Breast epithelium (tissue), 4 donors: ENCODE results near the gene MCRIP2. TPM values are rescaled to one million over a fixed set of nuclear protein-coding genes. Genes with fewer than 3 reads are reported as not detected.

Source experiments
- DNase-seq, 2 donors: peaks; one replicate each; pipeline ENCODE4 v3.0.0-alpha.2; 2019; ENCODE audit warnings: low spot score in 2 of 2
- H3K27ac ChIP-seq, 2 donors: fragments of 200-600 bp; sonication (generic) in 1 of 2; one replicate each; pipeline ENCODE4 v1.5.1; 2016 to 2019; ENCODE audit warnings: mild to moderate bottlenecking in 1 of 2
- H3K27me3 ChIP-seq, 2 donors: fragments of 200-600 bp; sonication (generic) in 1 of 2; one replicate each; pipeline versions ENCODE4 v1.5.1 to v1.6.0; 2017 to 2019; ENCODE audit warnings: control low read depth in 1 of 2, mild to moderate bottlenecking in 1 of 2
- H3K36me3 ChIP-seq: fragments of 200-600 bp; one replicate; pipeline ENCODE4 v1.5.1; 2019
- H3K4me1 ChIP-seq, 2 donors: fragments of 200-600 bp; sonication (generic); one replicate each; pipeline ENCODE4 v1.5.1; 2016 to 2019; ENCODE audit warnings: control low read depth in 1 of 2
- H3K4me3 ChIP-seq, 3 donors: fragments of 200-600 bp; sonication (generic); 1 replicate in 2 of 3; 2 replicates in 1 of 3; pipeline ENCODE4 v1.5.1; 2016 to 2019; ENCODE audit warnings: mild to moderate bottlenecking in 3 of 3, moderate library complexity in 2 of 3
- H3K9me3 ChIP-seq, 2 donors: fragments of 200-600 bp; sonication (generic) in 1 of 2; one replicate each; pipeline ENCODE4 v1.5.1; 2016 to 2019; ENCODE audit warnings: control low read depth in 1 of 2
- CTCF ChIP-seq, 3 donors: fragments of 450-650 bp; IDR thresholded peaks; one replicate each; pipeline ENCODE4 v1.5.1; 2016 to 2017; ENCODE audit warnings: antibody characterized with exemption in 3 of 3, mild to moderate bottlenecking in 3 of 3, moderate library complexity in 3 of 3
- POLR2A ChIP-seq: fragments of 450-650 bp; IDR thresholded peaks from one replicate; pipeline ENCODE4 v1.6.1; 2016; ENCODE audit warnings: antibody characterized with exemption, mild to moderate bottlenecking, moderate library complexity
- POLR2AphosphoS5 ChIP-seq, 3 donors: sonication (generic); formaldehyde crosslinking; IDR thresholded peaks; one replicate each; pipeline ENCODE4 v1.6.1; 2017; ENCODE audit warnings: antibody characterized with exemption in 3 of 3
- intact Hi-C: fragments of 100-400 bp; cut with DNase I; formaldehyde crosslinking; loops from one replicate; pipeline ENCODE4 v1.15.1; 2023; ENCODE audit warnings: low total_unique reads
- total RNA-seq, 3 donors: library from RNA; depleted of rRNA; stranded (reverse); fragments of >200 nt; gene quantifications; one replicate each; pipeline ENCODE4 v1.1.0, GENCODE V29; 2016

The MCRIP2 gene
- total RNA-seq, 3 donors from 2014 or later: 26.8 to 39.7 (median 34.9) TPM

GRCh38 chr16:627454-628239 is 14.0 kb upstream of the MCRIP2 start:
- DNase-seq: no peak
- intact Hi-C loops: no loop called here
- no peaks in the 10 kb centered on the region for H3K27me3 ChIP-seq
- H3K4me1 ChIP-seq: peaks cover 8 to 16% of the 10 kb centered on the region in 2 donors
- H3K4me3 ChIP-seq: no peak overlapping the region
- H3K36me3 ChIP-seq: no peaks in the 10 kb centered on the region
- no peak overlapping the region for H3K27ac ChIP-seq
- H3K9me3 ChIP-seq: no peaks in the 10 kb centered on the region
- TF ChIP-seq CTCF (IDR thresholded peaks at IDR 0.05) (no peak), POLR2AphosphoS5 (IDR thresholded peaks at IDR 0.05) (no peak), POLR2A (no peak)

GRCh38 chr16:628321-629061 is 13.1 kb upstream of the MCRIP2 start:
- H3K27ac ChIP-seq: no peak overlapping the region
- H3K4me3 ChIP-seq: no peak overlapping the region
- H3K4me1 ChIP-seq: peaks cover 8 to 16% of the 10 kb centered on the region in 2 donors
- intact Hi-C loops: no loop called here
- DNase-seq: no peak
- H3K9me3 ChIP-seq: no peaks in the 10 kb centered on the region
- H3K36me3 ChIP-seq: no peaks in the 10 kb centered on the region
- TF ChIP-seq POLR2A: no peak
- no peaks in the 10 kb centered on the region for H3K27me3 ChIP-seq

- H3K4me1 ChIP-seq: peaks cover 8 to 16% of the 10 kb centered on the region in 2 donors
- no peak overlapping the region for H3K4me3 ChIP-seq
- intact Hi-C loops: no loop called here
- no peak for TF ChIP-seq CTCF (IDR thresholded peaks at IDR 0.05)
- TF ChIP-seq POLR2AphosphoS5 (IDR thresholded peaks at IDR 0.05): no peak
- TF ChIP-seq POLR2A: no peak
- no peaks in the 10 kb centered on the region for H3K27me3 ChIP-seq
- H3K36me3 ChIP-seq: no peaks in the 10 kb centered on the region
- no peak for DNase-seq
- peak overlapping the region in 1 of 2 donors; percentile 7 for H3K27ac ChIP-seq
- H3K9me3 ChIP-seq: no peaks in the 10 kb centered on the region
These were observed 12.3 kb upstream of the MCRIP2 start for GRCh38 chr16:629185-629832.

GRCh38 chr16:629833-630248 is 11.8 kb upstream of the MCRIP2 start:
- no peaks in the 10 kb centered on the region for H3K9me3 ChIP-seq
- H3K4me3 ChIP-seq: no peak overlapping the region
- TF ChIP-seq CTCF (IDR thresholded peaks at IDR 0.05): no peak
- no peak for TF ChIP-seq POLR2AphosphoS5 (IDR thresholded peaks at IDR 0.05)
- TF ChIP-seq POLR2A: no peak
- DNase-seq: no peak
- peaks cover 8 to 16% of the 10 kb centered on the region in 2 donors for H3K4me1 ChIP-seq
- H3K36me3 ChIP-seq: no peaks in the 10 kb centered on the region
- peak overlapping the region in 1 of 2 donors; percentile 7 for H3K27ac ChIP-seq
- H3K27me3 ChIP-seq: no peaks in the 10 kb centered on the region
- intact Hi-C loops: no loop called here

GRCh38 chr16:630249-630814 is 11.3 kb upstream of the MCRIP2 start:
- Histone ChIP-seq H3K9me3 (no peaks in the 10 kb centered on the region), H3K4me1 (peaks cover 8 to 19% of the 10 kb centered on the region in 2 donors), H3K4me3 (no peak overlapping the region), H3K27me3 (no peaks in the 10 kb centered on the region), H3K36me3 (no peaks in the 10 kb centered on the region), H3K27ac (no peak overlapping the region)
- TF ChIP-seq POLR2AphosphoS5 (IDR thresholded peaks at IDR 0.05) (no peak), POLR2A (no peak), CTCF (IDR thresholded peaks at IDR 0.05) (no peak)
- intact Hi-C loops: no loop called here
- no peak for DNase-seq
